ENCODE results near the gene RNASE4. TPM values are rescaled to one million over a fixed set of nuclear protein-coding genes. Genes with fewer than 3 reads are reported as not detected.
A peak's percentile ranks its signal among the peaks of the same experiment; 100 is the strongest.
"Not testable (repeated sequence)": the region's sequence is repeated elsewhere in the genome, so short reads cannot be mapped to it uniquely, and the experiment has no call there.

RNASE4 gene
- total and polyA plus RNA-seq, 10 donors = 0.89 to 19.9 (median 9.1) TPM

DNA sequence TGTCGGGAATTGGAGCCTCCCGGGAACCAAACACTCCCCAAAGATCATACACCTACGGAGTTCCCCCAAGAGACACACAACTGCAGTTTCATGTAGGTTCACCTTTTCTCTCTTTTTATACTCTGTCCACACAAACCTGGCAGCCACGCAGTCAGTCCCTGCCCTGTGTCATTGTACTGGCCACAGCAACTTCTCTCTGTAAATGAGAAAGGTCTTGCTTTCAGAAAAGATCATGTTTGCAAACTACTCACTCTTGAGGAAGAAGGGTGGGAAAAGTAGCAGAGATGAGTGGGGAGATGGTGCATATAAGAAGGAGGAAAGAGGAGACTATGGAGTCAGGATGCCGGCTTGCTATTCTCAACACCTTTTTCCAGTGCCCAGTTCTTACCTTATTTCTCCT, 14.6 kb downstream of the RNASE4 start:
- H3K27ac ChIP-seq = peak overlapping the region in 1 of 8 donors; percentile 3
- intact Hi-C loops (cut with DNase I; ENCODE audit: low total_unique reads) = loop anchor here (2.0 to 10.0 kb wide), 2 partner anchors 156 to 276 kb away; no protein-coding TSS in a partner anchor
- peaks cover 0 to 10% (median 0%) of the 10 kb centered on the region in 6 donors for H3K36me3 ChIP-seq
- no peaks in the 10 kb centered on the region for H3K27me3 ChIP-seq (replicated peaks in 1 of 7)
- H3K9me3 ChIP-seq = peaks cover 0 to 8% (median 0%) of the 10 kb centered on the region in 8 donors
- no peak overlapping the region for H3K4me3 ChIP-seq
- TF ChIP-seq POLR2AphosphoS5 (IDR thresholded peaks at IDR 0.05) = no peak
- no peak for TF ChIP-seq POLR2A (IDR thresholded peaks at IDR 0.05)
- TF ChIP-seq, protein P1, sequence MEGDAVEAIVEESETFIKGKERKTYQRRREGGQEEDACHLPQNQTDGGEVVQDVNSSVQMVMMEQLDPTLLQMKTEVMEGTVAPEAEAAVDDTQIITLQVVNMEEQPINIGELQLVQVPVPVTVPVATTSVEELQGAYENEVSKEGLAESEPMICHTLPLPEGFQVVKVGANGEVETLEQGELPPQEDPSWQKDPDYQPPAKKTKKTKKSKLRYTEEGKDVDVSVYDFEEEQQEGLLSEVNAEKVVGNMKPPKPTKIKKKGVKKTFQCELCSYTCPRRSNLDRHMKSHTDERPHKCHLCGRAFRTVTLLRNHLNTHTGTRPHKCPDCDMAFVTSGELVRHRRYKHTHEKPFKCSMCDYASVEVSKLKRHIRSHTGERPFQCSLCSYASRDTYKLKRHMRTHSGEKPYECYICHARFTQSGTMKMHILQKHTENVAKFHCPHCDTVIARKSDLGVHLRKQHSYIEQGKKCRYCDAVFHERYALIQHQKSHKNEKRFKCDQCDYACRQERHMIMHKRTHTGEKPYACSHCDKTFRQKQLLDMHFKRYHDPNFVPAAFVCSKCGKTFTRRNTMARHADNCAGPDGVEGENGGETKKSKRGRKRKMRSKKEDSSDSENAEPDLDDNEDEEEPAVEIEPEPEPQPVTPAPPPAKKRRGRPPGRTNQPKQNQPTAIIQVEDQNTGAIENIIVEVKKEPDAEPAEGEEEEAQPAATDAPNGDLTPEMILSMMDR (IDR thresholded peaks at IDR 0.05 in 8 of 11, conservative IDR thresholded peaks at IDR 0.05 in 3 of 11) = no peak
- DNase-seq = no peak
- peaks cover 0 to 16% (median 6%) of the 10 kb centered on the region in 6 donors for H3K4me1 ChIP-seq
- 84 to 97% (median 94%) methylated on average over 5 of the region's 5 CpGs for WGBS, 5 donors

DNA sequence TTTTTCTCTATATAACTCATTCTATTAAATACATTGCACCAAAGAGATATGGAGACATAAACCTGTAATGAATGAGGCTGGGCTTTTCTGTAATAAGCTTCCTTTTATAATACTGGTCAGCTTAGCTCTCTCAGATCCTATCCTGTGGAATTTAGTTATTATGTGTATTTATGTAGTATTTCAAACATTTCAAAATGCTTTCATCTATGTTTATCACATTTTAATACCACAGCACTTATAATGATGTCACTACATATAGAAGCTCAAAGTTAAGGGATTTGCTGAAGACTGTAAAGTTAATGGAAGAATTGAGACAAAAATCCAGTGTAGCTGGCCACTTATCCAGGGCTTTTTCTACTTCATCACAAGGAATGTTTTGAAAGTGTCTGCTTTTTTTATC, 15.6 kb downstream of the RNASE4 start:
- peaks cover 0 to 10% (median 0%) of the 10 kb centered on the region in 6 donors for H3K36me3 ChIP-seq
- H3K4me1 ChIP-seq = peaks cover 0 to 16% (median 6%) of the 10 kb centered on the region in 6 donors
- no peak for DNase-seq
- H3K9me3 ChIP-seq = peaks cover 0 to 9% (median 0%) of the 10 kb centered on the region in 8 donors
- no peak for TF ChIP-seq POLR2A (IDR thresholded peaks at IDR 0.05)
- TF ChIP-seq, protein P1 (IDR thresholded peaks at IDR 0.05 in 8 of 11, conservative IDR thresholded peaks at IDR 0.05 in 3 of 11) = no peak
- TF ChIP-seq POLR2AphosphoS5 (IDR thresholded peaks at IDR 0.05) = no peak
- intact Hi-C loops (cut with DNase I; ENCODE audit: low total_unique reads) = loop anchor here (2.0 to 10.0 kb wide), 2 partner anchors 155 to 275 kb away; no protein-coding TSS in a partner anchor
- no peak overlapping the region for H3K4me3 ChIP-seq
- H3K27me3 ChIP-seq (replicated peaks in 1 of 7) = no peaks in the 10 kb centered on the region
- no peak overlapping the region for H3K27ac ChIP-seq

DNA sequence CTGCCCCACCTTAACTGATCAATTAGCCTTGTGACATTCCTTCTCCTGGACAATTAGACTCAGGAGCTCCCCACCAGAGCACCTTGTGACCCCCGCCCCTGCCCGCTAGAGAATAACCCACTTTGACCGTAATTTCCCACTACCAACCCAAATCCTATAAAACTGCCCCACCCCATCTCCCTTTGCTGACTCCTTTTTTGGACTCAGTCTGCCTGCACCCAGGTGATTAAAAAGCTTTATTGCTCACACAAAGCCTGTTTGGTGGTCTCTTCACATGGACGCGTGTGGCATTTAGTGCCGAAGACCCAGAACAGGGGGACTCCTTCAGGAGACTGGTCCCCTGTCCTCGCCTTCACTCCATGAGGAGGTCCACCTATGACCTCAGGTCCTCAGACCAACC, 16.6 kb downstream of the RNASE4 start:
- WGBS, 5 donors = 92 to 96% (median 95%) methylated on average over 7 of the region's 7 CpGs
- H3K4me3 ChIP-seq; H3K27ac ChIP-seq; DNase-seq; H3K36me3 ChIP-seq; H3K27me3 ChIP-seq (replicated peaks in 1 of 7); intact Hi-C loops (cut with DNase I; ENCODE audit: low total_unique reads): not testable (repeated sequence)
- Histone ChIP-seq H3K9me3 (peaks cover 0 to 19% (median 5%) of the 10 kb centered on the region in 8 donors), H3K4me1 (peaks cover 0 to 16% (median 6%) of the 10 kb centered on the region in 6 donors)

DNA sequence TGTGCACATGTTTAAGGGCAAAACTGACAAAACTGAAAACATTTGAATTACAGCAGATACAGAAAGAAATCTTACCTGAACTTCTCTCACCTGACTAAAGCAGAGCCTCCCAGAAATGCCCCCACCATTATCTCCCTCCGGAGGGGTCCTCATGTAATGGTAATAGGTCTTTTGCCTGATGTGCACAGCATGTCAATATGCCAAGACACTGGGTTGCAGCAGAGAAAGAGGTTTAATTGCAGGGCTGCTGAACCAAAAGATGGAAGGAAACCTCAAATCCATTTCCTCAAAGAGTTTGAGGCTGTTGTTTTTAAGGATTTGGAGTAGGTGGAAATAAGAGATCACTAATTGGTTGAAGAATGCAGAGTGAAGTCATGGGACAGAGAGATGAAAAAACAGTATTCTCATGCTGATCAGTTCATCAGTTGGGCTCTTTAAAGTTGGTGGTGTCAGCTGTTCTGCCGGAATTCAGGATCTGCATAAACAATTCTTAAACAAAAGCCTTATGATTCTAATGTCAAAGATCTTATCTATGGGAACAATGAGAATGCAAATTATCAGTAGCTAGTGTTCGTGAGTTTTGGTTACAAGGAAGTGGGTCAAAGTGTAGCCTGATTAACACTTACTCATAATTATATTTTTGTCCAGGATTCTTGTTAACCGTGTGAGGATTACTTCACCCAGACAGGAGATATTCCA, 22.4 kb downstream of the RNASE4 start:
- Histone ChIP-seq H3K36me3 (no peaks in the 10 kb centered on the region), H3K27me3 (replicated peaks in 1 of 7) (no peaks in the 10 kb centered on the region), H3K27ac (peak overlapping the region in 5 of 8 donors; percentile 16 to 45 (median 39)), H3K4me1 (peaks cover 0 to 20% (median 1%) of the 10 kb centered on the region in 6 donors), H3K4me3 (no peak overlapping the region), H3K9me3 (peaks cover 0 to 21% (median 9%) of the 10 kb centered on the region in 8 donors)
- intact Hi-C loops (cut with DNase I; ENCODE audit: low total_unique reads) = no loop called here
- DNase-seq = no peak
- TF ChIP-seq POLR2AphosphoS5 (IDR thresholded peaks at IDR 0.05) (no peak), POLR2A (IDR thresholded peaks at IDR 0.05) (no peak)
- 36 to 68% (median 55%) methylated on average over 4 of the region's 4 CpGs for WGBS, 5 donors

DNA sequence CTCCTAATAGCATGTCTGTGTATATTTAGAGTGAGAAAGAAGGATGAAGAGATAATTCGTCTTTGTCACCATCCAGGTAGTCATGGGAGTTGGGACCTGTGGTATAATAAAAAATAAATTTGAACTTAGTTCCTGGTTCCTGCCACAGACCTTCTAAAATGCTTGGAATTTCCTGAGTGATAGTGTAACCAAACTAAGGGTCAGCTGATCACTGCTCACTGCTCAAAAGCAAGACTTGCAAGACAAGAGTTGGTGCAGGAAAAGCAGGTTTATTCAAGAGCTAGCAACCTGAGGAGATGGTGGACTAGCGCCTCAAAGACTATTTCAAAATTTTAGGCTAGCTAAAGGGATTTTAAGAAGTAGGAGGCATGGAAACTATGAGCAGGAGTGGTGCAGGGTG, 23.3 kb downstream of the RNASE4 start:
- H3K27ac ChIP-seq = peak overlapping the region in 5 of 8 donors; percentile 16 to 45 (median 39)
- H3K36me3 ChIP-seq = no peaks in the 10 kb centered on the region
- no peak for DNase-seq
- H3K27me3 ChIP-seq (replicated peaks in 1 of 7) = no peaks in the 10 kb centered on the region
- H3K4me3 ChIP-seq = no peak overlapping the region
- H3K9me3 ChIP-seq = peaks cover 0 to 21% (median 9%) of the 10 kb centered on the region in 8 donors
- peaks cover 0 to 21% (median 2%) of the 10 kb centered on the region in 6 donors for H3K4me1 ChIP-seq
- 65 to 90% (median 84%) methylated on average over 2 of the region's 2 CpGs for WGBS, 5 donors
- TF ChIP-seq POLR2AphosphoS5 (IDR thresholded peaks at IDR 0.05) (no peak), POLR2A (IDR thresholded peaks at IDR 0.05) (no peak)
- TF ChIP-seq, protein P1 (IDR thresholded peaks at IDR 0.05 in 8 of 11, conservative IDR thresholded peaks at IDR 0.05 in 3 of 11) = no peak
- intact Hi-C loops (cut with DNase I; ENCODE audit: low total_unique reads) = no loop called here
